GM10847 (cell line): ENCODE data around the gene L3MBTL3.

Experiments
- POLR2A ChIP-seq: IDR thresholded peaks from 2 replicates; pipeline ENCODE4 v1.6.1; 2011; ENCODE audit not compliant: insufficient read length; ENCODE audit errors: extremely low read depth

L3MBTL3 gene

GRCh38 chr6:130018292-130018743 is at the start of gene L3MBTL3:
Gene L3MBTL3 (plus strand): TSS chr6:130018581. CDS start chr6:130042700, 24,119 bp downstream.
- no peak for TF ChIP-seq POLR2A

GRCh38 chr6:129969064-129969463 is 49.3 kb upstream of the L3MBTL3 start:
- no peak for TF ChIP-seq POLR2A

- TF ChIP-seq POLR2A, result no peak
Measured at GRCh38 chr6:129976110-129976509, 42.3 kb upstream of the L3MBTL3 start.

GRCh38 chr6:129978148-129978916 is 40.0 kb upstream of the L3MBTL3 start:
- no peak for TF ChIP-seq POLR2A

GRCh38 chr6:129980821-129981220 is 37.6 kb upstream of the L3MBTL3 start:
- TF ChIP-seq POLR2A, result no peak

- TF ChIP-seq POLR2A, result no peak
Measured at GRCh38 chr6:129981598-129981997, 36.8 kb upstream of the L3MBTL3 start.

- TF ChIP-seq POLR2A, result no peak
Measured at GRCh38 chr6:129989396-129989795, 29.0 kb upstream of the L3MBTL3 start.

- TF ChIP-seq POLR2A, result no peak
Measured at GRCh38 chr6:129992881-129993280, 25.5 kb upstream of the L3MBTL3 start.

- no peak for TF ChIP-seq POLR2A
Measured at GRCh38 chr6:129994410-129994809, 24.0 kb upstream of the L3MBTL3 start.

GRCh38 chr6:129996387-129996786 is 22.0 kb upstream of the L3MBTL3 start:
- TF ChIP-seq POLR2A, result no peak

- no peak for TF ChIP-seq POLR2A
Measured at GRCh38 chr6:130000526-130001421, 17.6 kb upstream of the L3MBTL3 start.

- TF ChIP-seq POLR2A, result no peak
Measured at GRCh38 chr6:130008236-130008873, 10.0 kb upstream of the L3MBTL3 start.

- no peak for TF ChIP-seq POLR2A
Measured at GRCh38 chr6:130009146-130009545, 9.2 kb upstream of the L3MBTL3 start.

- TF ChIP-seq POLR2A, result no peak
Measured at GRCh38 chr6:130010387-130010786, 8.0 kb upstream of the L3MBTL3 start.

GRCh38 chr6:130012728-130013127 is 5.7 kb upstream of the L3MBTL3 start:
- no peak for TF ChIP-seq POLR2A
